NCI-H460 (cell line): ENCODE data around the gene SRP54. TPM values are rescaled to one million over a fixed set of nuclear protein-coding genes. Genes with fewer than 3 reads are reported as not detected.
"Not testable (repeated sequence)": the region's sequence is repeated elsewhere in the genome, so short reads cannot be mapped to it uniquely, and the experiment has no call there.

Experiments used
- DNase-seq: peaks from one replicate; pipeline ENCODE4 v3.0.0-alpha.2; 2016; ENCODE audit warnings: low read depth; ENCODE audit errors: extremely low read depth
- total RNA-seq: library from RNA; depleted of rRNA; stranded (reverse); fragments of >200 nt; shearing (Covaris generic); gene quantifications from 2 replicates; pipeline ENCODE4 v1.2.3, GENCODE V29; 2014; rRNA removed

SRP54 gene
- total RNA-seq, 1 experiment from 2014 or later = 78.7 TPM

- DNase-seq = peak; percentile 96
Observed at GRCh38 chr14:35046048-35046750, 63.4 kb downstream of the SRP54 start, which contains the start of gene FAM177A1. TSS of gene FAM177A1 (plus strand) at chr14:35046272. CDS start at chr14:35046464, 192 bp downstream.

DNA sequence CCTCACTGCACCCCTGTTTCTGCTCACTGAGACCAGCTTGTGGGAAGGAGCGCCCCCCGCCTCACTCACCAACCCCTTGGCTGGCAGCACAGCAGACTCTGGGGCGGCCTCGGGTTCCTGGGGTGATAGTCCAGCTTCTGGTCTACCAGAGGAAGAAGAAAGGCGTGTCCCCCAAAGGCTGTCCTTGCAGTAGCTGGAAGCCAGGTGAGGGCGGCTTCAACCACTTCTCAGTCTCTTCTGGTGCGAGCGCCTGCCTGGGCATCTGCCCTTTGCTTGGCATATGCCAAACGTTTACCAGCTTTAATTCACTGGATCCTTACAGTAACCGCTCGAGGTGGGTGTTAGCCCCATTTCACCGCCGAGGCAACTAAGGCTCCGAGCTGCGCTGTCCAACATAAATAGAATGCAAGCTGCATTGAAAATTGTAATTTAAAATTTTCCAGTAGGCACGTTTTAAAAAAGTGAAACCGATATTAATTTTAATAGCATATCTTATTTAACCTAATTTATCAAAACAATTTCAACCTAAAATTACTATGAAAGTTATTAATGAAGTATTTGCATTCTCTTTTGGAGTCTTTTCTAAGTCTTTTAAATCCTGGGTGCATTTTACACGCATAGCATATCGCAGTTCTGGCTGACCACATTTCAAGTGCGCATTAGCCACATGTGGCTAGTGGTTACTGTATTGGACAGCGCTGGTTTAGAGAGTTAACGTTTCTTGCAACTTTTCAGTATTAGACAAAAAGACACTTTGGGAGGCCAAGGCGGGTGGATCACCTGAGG, 64.2 kb downstream of the SRP54 start:
- DNase-seq = peak; percentile 7

DNA sequence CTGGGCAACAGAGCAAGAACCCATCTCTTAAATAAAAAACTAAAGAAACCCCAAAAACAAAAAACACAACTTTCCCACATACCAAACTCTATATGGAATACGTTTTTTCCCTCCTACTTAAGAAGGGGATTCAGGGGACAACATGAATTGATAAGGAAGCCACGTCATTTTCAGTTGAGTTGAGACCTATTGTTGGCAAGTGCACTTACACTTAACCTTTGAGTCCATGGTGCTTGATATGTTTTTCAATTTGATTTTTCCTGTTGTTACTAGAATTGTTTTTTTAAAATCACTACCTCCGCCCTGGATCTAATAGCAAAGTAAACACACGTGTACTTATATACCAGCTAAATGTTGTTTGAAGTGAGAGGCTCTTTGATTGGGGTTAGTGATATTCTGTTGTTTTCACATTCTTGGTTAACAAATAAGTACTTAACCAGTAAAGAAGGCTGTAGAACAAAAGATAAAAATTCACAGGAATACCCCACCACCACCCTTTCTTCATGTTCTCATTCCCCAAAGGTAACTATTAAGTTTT, 65.3 kb downstream of the SRP54 start:
- DNase-seq = no peak

DNA sequence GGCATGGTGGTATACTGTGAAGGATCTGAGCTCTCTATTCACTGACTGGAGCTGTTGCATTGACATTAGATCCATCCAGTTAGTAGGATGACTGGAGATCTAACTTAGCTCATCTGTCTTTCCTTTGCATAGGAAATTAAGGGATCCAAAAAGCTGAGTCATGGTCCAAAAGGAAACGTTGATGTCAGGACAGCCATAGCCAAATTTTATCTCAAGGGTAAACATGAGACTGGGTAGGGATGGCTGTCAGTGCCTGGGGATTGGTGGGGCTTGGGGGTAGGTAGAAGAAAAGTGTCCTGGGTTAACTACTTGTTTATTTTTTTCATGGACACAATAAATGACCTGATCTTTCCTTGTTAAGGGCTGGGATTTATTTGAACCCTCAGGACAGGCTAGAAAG, 67.9 kb downstream of the SRP54 start:
- peak; percentile 44 for DNase-seq

GRCh38 chr14:35051796-35052195, 69.0 kb downstream of the SRP54 start:
- no peak for DNase-seq

- DNase-seq = no peak
Observed at GRCh38 chr14:35052637-35053036, 69.8 kb downstream of the SRP54 start.

DNA sequence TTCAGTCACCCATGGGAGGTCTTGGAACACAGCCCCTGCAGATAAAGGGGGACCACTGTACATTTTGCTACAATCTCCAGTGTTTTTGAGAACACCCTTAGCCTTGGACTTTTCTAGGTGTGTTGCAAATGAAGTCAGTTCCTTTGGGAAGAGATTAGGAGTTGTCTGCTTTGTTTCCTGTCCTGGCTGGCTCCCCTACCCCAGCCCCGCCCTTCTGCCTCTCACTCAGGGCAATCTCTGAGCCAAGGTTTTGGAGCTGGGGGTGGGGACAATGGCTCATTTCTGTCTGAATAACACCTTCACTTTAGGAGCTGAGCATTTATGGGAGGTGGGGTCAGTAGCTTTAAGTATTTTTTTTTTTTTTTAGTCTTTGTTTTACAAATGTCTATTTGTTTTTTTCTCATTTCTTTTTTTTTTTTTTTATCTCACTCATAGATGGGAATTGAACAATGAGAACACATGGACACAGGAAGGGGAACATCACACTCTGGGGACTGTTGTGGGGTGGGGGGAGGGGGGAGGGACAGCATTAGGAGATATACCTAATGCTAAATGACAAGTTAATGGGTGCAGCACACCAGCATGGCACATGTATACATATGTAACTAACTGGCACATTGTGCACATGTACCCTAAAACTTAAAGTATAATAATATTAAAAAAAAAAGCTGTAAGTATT, 78.5 kb downstream of the SRP54 start:
- not testable (repeated sequence) for DNase-seq

DNA sequence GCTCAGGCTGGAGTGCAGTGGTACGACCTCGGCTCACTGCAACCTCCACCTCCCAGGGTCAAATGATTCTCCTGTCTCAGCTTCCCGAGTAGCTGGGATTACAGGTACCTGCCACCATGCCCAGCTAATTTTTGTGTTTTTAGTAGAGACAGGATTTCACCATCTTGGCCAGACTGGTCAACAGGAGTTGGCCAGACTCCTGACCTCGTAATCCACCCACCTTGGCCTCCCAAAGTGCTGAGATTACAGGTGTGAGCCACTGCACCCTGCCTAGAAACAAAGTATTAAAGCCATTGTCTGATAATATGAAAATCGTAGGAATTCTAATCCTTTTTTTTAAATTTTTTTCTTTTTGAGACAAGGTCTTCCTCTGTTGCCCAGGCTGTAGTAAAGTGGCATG, 82.9 kb downstream of the SRP54 start:
- DNase-seq = not testable (repeated sequence)

DNA sequence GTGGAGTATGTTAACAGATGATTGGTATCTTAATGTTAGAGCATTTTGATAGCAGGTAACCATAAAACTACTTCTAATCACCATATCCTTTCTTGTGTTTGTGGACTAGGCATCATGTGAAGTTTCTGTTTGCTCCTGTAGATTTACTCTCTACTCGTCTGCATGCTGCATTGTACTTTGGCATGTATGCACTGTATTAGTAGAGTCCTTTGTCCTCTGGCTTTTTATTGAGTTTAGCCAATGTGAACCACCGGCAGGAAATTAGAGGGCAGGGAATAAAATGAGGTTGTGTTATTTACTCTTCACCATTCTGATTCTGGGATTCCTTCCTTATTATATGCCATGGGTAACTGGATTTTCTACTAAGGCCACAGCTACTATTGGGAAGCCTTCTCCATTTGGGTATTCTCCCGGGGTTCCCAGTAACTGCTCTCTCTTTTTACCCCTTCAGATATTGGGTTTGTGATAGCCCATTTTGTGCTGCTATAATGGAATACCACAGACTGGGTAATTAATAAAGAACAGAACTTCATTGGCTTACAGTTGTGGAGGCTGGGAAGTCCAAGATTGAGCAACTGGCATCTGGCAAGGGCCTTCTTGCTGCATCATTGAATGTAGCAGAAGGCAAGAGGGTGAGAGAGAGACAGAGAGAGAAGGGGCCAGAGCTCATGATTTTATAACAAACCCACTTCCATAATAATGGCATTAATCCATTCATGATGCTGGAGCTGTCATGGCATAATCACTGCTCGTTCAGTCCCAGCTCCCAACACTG, 85.6 kb downstream of the SRP54 start:
- no peak for DNase-seq

GRCh38 chr14:35072226-35072625, 89.4 kb downstream of the SRP54 start:
- DNase-seq = no peak

- no peak for DNase-seq
Observed at GRCh38 chr14:35073486-35073885, 90.7 kb downstream of the SRP54 start.

DNA sequence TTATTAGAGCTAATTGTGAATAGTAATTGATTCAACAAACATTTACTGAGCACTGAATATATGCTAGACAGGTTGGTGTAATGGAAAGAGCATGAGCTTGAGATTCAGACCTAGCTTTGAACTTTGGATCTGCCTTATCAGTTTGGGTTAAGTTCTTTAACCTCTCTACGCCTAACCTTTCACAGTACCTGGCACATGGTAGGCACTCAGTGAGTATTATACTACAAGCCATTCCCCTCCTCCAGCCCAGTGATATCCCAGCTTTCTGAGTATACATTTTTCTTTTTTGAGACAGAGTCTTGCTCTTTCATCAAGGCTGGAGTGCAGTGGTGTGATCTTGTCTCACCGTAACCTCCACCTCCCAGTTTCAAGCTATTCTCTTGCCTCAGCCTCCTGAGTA, 95.3 kb downstream of the SRP54 start:
- DNase-seq = no peak

Other genes starting within 250 kb of the SRP54 start
- gene BAZ1A, start 107.6 kb upstream of the SRP54 start, total RNA-seq = 38.2 and 46.7 TPM in 2 replicates
- 82.5 and 101 TPM in 2 replicates for gene FAM177A1, start 63.3 kb downstream of the SRP54 start, total RNA-seq
- 69.4 and 73.4 TPM in 2 replicates for gene PPP2R3C, start 139.0 kb downstream of the SRP54 start, total RNA-seq
- gene PRORP, start 139.6 kb downstream of the SRP54 start, total RNA-seq = 32.8 and 35.4 TPM in 2 replicates